ENCODE measurements around the gene TTLL5.

Gene TTLL5

GRCh38 chr14:75702122-75702521, 41.1 kb downstream of the TTLL5 start:
- no peak for DNase-seq

- no peak for DNase-seq
Measured at GRCh38 chr14:75702616-75703261, 41.7 kb downstream of the TTLL5 start.

DNA sequence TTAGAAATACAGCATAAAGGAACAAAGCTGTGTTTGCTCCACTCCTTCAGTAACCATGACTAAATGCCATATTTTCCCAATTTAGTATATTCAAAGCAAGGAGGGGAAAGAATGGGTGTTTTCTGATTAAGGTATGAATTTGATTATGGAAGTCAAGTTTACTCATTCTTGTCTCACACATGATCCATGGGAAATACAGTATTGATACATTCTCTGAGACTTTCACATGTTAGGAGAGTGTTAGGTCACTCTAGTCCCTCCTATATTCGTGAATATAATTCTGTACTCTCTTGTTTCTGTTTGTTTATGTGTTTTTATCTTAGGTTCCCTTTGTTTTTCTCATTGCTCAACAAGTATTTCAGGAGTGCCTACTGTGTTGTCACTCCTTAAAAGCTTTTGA, 42.4 kb downstream of the TTLL5 start:
- DNase-seq, result no peak

- no peak for DNase-seq
Measured at GRCh38 chr14:75705014-75705413, 44.0 kb downstream of the TTLL5 start.

GRCh38 chr14:75709207-75709812, 48.3 kb downstream of the TTLL5 start:
- DNase-seq, result peak; percentile 46

- no peak for DNase-seq
Measured at GRCh38 chr14:75711105-75711795, 50.2 kb downstream of the TTLL5 start.

DNA sequence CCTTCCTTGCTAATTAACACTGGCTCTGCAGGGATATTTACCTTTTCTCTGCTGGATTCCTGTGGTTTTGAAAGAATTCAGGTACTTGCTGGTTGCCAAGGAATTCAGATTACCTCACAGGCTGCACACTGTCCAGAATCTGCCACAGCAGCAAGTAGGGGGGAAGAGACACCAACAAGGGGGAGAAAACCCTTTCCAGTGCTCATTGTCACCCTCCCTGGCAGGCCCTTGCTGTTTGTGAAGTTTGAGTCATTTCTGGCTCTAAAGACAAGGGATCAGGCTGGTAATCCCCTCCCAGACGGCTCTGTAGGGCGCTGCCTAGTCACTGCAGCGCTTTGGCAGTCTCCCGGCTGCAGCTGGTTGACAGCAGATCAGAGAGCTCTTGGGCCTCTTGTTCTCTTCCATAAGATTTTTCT, 50.8 kb downstream of the TTLL5 start:
- no peak for DNase-seq

- DNase-seq, result no peak
Measured at GRCh38 chr14:75714991-75715390, 53.9 kb downstream of the TTLL5 start.

GRCh38 chr14:75715926-75716780, 55.1 kb downstream of the TTLL5 start:
- no peak for DNase-seq

DNA sequence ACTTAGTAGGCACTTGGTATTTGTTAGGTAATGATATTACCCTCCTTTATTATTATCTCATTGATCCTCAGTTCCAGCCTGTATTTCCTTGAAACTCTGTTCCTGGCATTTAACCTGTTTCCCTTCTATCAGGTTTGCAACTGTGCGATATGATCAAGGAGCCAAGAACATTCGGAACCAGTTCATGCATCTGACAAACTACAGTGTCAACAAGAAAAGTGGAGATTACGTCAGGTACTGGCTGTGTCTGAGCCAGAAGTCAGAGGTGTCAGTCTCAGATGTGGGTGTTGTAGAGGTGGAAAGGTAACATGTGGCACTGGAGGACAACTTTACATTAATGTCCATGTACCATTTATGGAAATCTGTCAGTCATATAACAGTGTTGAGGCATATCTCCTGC, 56.7 kb downstream of the TTLL5 start:
- DNase-seq, result no peak

DNA sequence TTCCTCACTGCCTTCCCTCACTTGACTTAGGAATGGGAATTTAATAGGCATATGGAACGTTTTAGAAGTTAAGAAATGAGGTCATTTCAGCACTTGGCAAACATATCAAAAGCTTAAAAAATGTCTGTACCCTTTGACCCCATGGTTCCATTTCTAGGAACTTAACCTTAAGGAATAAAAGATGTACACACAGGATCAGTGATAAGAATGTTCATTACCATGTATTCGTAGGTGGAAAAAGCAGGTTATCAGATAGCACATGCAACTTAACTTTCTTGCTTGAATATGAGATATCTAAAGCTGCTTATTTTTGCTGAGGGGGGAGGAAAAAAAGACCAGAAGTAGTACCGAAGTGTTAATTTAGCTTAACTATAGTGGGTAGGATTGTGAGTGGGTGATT, 57.2 kb downstream of the TTLL5 start:
- no peak for DNase-seq

DNA sequence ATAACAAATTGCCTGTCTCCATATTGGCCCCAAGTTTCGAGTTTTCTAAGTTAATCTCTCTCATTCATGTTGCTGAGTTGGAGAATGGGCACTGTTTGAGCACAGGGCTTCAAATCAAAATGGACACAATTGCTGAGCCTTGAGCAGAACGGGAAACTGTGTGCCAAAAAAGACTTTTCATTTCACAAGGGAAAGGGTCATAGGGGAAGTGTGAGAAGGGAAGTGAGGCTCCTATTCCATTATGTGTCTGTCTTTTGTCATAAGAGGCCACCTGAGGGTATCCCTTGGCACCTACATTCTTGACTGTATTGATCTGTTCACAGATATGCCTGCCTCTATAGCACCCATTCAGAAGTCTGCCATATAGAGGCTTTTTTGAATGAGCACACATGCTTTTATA, 59.1 kb downstream of the TTLL5 start:
- no peak for DNase-seq

DNA sequence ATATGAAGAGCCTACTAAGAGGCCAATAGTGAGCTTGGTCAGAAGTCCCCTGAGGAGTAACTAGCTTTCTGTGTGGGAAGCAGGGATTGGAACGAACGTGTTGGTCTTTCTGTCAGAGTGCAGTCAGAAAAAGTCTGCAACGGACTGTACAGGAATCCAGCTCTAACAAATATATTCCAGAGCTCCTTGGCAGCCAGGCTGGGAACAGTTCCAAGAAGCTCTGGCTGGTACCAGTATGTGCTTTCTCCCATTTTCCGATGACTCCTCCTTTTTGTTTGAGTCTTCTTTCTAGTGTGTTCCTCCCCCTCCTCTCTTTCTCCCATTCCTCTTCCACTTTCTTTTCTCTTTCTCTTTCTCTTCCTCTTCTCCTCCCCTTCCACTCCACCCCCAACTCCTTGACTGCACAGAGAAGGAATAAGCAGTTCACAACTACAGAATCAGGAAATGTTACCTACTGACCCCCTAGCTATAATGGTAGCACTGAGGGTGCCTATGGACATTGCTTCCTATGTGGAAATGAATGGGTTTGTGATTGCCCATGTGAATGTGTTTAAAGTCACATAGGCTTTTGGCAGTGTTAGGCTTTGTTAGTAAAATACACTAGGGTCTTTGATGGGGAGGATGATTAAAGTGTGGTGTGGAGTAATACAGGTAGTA, 59.9 kb downstream of the TTLL5 start:
- DNase-seq, result no peak

- no peak for DNase-seq
Measured at GRCh38 chr14:75723716-75724115, 62.7 kb downstream of the TTLL5 start.

DNA sequence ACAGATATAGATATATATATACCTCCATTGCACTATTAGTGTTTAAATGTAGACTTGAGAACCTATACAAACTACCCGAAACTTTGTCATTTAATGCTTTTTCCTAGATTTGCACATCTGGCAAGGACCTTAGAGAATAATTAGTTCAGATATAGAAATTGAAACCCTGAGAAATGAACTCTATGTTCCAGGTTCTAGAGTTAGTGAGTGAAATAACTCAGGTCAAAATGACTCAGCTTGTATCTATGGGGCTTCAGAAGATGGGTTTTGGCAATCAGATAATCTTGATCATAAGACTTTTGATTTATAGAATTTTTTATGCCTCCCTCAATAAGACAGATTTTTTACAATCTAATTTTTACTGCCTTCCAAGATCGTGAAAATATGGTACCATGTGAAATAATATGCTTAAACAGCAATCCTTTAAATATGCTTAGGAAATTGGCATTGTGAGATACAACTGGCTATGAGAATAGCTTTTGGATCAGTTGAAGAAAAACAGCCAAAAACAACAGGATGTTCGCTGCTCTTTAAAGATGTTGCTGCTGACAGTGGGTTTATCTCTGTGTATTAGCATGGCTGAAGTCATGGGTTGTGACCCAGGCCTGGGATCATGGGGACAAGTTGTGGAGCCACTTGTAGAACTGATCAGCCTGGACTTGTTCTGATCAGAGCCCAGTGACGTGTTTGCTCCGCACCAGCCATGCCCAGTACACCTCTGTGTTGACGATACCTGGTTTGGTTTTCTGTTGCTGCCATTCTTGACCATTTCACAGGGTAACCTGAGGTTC, 63.6 kb downstream of the TTLL5 start:
- no peak for DNase-seq

DNA sequence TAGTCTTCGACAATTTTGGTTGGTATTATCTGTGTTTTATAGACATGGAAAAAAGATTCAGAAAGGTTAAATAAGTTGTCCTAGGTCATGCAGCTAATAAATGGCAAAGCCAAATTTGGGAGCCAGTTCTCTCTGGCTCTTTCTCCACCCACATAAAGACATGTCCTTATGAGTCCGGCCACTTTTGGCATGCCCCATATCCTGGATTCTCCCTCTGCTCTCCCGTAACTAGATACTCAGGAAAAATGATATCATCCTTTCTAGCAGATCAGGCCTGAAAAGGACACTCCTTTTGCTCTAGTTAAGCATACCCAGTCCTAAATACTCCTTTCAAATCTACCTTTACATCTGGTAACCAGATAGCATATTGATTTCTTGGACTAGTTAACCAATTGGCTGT, 64.4 kb downstream of the TTLL5 start:
- no peak for DNase-seq

GRCh38 chr14:75726321-75726720, 65.3 kb downstream of the TTLL5 start:
- no peak for DNase-seq

- DNase-seq, result no peak
Measured at GRCh38 chr14:75727124-75727523, 66.1 kb downstream of the TTLL5 start.

DNA sequence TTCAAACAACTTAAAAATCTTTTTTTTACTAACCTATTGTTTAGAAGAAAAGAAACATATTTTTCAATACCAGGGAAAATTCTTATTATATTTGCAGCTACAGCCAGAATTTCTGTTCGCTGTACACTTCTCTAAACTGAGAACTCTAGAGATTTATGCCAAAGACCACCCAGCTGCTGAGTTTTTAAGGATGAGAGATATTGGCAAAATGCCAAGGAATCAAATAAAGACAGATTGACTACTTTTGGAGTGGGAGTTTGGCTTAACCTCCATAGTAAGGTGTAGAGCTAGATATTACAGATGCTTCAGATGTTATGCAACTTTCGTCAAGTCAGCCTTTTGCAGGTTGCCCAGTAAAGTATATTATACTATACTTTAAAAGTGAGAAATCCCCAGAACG, 71.8 kb downstream of the TTLL5 start:
- no peak for DNase-seq

- no peak for DNase-seq
Measured at GRCh38 chr14:75734854-75735253, 73.8 kb downstream of the TTLL5 start.

- no peak for DNase-seq
Measured at GRCh38 chr14:75736845-75737485, 75.9 kb downstream of the TTLL5 start.

DNA sequence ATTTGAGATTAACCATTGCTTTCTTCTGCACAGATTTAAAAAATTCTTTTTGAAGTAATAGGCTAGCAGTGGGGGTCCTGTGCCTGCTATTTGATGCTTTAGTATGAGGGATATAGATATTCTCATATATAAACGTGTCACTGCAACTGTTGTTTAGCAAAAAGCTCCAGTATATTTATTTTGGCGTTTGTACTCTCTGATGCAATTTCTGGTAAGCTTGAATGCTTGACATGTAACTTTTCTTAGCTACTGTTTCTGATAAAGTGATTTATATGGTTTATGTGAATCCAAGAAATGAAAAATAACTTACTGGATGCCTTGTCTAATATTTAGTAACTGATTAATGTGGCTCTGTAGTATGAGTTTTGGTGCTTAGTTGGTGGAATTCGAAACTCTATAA, 77.1 kb downstream of the TTLL5 start:
- no peak for DNase-seq

Data from stimulated activated naive CD4-positive, alpha-beta T cell treated with Interleukin-2 at 50 U/mL for 16 hours (primary cell).